Panc1 (cell line): ENCODE results near the gene HHAT.

ENCODE experiments used
- CTCF ChIP-seq: fragments of 450-650 bp; IDR thresholded peaks from 2 replicates; pipeline ENCODE4 v1.5.1; 2017; ENCODE audit warnings: mild to moderate bottlenecking
- POLR2AphosphoS5 ChIP-seq: IDR thresholded peaks from 2 replicates; pipeline ENCODE4 v1.6.1; 2012; ENCODE audit warnings: mild to moderate bottlenecking, low read depth, low read length, moderate library complexity

GRCh38 chr1:210687582-210688279 is 359.0 kb downstream of the HHAT start:
- TF ChIP-seq CTCF (no peak), POLR2AphosphoS5 (no peak)
